ENCODE data around the gene RAI1.

RAI1 gene

DNA sequence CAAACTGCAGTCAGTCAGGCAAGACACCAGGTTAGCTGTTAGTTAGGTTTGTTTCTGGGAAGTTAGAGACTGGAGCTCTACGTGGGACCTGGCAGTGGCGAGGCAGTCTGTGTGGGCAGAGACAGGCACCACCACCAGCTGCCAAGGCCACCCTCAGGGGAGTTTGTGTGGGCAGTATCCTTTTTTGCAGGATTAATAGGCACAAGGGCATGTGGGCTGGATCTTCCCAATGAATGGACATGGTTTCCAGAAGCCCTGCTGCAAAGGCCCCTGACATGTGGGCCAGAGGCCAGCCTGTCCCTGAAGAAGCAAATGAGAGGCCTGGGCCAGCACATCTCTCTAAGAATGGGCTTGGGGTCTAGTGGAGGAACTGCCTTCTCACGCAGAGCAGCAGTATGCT, 174.7 kb downstream of the RAI1 start:
- no peak overlapping the region for H3K4me3 ChIP-seq (ENCODE audit: low read depth, low read length)
- TF ChIP-seq CTCF (IDR thresholded peaks at IDR 0.05; ENCODE audit: borderline replicate concordance, insufficient read depth, low read depth, low read length), result no peak

GRCh38 chr17:17856386-17856785, 175.1 kb downstream of the RAI1 start:
- no peak overlapping the region for H3K4me3 ChIP-seq (ENCODE audit: low read depth, low read length)
- TF ChIP-seq CTCF (IDR thresholded peaks at IDR 0.05; ENCODE audit: borderline replicate concordance, insufficient read depth, low read depth, low read length), result no peak

GRCh38 chr17:17857496-17857895, 176.2 kb downstream of the RAI1 start:
- H3K4me3 ChIP-seq (ENCODE audit: low read depth, low read length), result no peak overlapping the region
- no peak for TF ChIP-seq CTCF (IDR thresholded peaks at IDR 0.05; ENCODE audit: borderline replicate concordance, insufficient read depth, low read depth, low read length)

- TF ChIP-seq CTCF (IDR thresholded peaks at IDR 0.05; ENCODE audit: borderline replicate concordance, insufficient read depth, low read depth, low read length), result peak; percentile 99
- no peak overlapping the region for H3K4me3 ChIP-seq (ENCODE audit: low read depth, low read length)
Measured at GRCh38 chr17:17859909-17860765, 178.9 kb downstream of the RAI1 start.

GRCh38 chr17:17860766-17861107, 179.5 kb downstream of the RAI1 start:
- no peak for TF ChIP-seq CTCF (IDR thresholded peaks at IDR 0.05; ENCODE audit: borderline replicate concordance, insufficient read depth, low read depth, low read length)
- no peak overlapping the region for H3K4me3 ChIP-seq (ENCODE audit: low read depth, low read length)

Data from GM12875 (cell line).